HG02610 (cell line): ENCODE data around the gene IL1RAPL1.

Experiments used
- ATAC-seq: cut with Tn5 transposase; IDR thresholded peaks from one replicate; pipeline ENCODE4 v1.9.1; 2021; ENCODE audit warnings: mild to moderate bottlenecking, moderate library complexity; ENCODE audit not compliant: unreplicated experiment

Gene IL1RAPL1

GRCh38 chrX:28960063-28960462 lies 372.8 kb downstream of the IL1RAPL1 start:
- ATAC-seq: no peak

GRCh38 chrX:28966331-28966730 lies 379.1 kb downstream of the IL1RAPL1 start:
- ATAC-seq: no peak

GRCh38 chrX:28969126-28969525 lies 381.9 kb downstream of the IL1RAPL1 start:
- no peak for ATAC-seq

- ATAC-seq: no peak
Observed at GRCh38 chrX:28979877-28980276, 392.6 kb downstream of the IL1RAPL1 start.

DNA sequence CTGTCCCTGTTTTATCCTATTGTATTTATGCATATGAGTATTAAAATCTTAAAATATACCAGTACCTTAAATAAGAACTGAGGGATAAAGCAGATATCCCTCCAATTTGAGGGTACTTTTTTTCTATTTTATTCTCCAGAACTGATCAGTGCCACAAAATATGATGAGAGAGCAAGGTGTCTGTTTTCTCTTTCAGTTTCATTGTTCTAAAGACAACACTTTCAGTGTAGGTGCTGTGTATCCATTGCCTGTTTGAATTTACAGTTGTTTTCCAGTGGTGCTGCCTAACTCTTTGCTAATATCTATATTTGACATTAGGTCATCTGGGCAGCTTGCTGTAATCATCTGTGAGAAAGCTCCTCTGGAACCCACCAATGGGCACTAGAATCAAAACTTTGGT lies 394.7 kb downstream of the IL1RAPL1 start:
- ATAC-seq: no peak

GRCh38 chrX:28988246-28988645 lies 401.0 kb downstream of the IL1RAPL1 start:
- ATAC-seq: no peak

DNA sequence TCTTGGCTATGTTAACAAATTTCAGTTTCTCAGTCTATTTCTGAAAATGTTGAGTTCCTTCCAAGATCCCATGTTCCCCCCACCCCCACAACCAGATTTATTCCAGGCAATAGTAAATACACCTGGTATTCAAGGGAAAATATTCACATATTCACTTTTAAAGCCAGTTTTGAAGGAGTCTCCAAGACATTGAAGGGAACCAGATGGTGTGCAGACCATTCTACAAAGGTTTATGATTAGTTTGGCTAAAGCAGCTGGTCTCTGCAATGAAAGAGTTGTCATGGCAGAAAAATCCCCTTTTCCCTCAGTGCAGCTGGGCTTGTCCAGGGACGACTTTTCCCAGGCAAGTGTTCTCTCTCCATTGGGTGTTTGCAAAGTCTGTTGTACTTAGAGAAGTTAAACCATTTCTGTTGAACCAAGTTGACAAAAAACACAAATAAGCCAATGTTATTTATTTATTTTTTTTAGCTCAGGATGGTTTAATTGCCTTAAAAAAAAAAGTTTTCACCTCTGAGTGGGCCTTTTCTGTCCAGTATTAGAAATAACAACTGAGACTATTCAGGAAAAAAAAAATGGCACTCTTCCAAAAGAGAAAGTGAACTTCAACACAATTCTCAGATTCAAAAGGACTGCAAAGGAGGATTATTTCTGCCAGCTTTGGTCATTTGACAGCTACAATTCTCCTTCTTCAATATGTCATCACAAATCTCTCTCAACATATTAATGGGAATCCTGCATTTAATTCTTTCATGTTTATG lies 410.6 kb downstream of the IL1RAPL1 start:
- ATAC-seq: no peak

GRCh38 chrX:28998609-28999135 lies 411.4 kb downstream of the IL1RAPL1 start:
- ATAC-seq: no peak

DNA sequence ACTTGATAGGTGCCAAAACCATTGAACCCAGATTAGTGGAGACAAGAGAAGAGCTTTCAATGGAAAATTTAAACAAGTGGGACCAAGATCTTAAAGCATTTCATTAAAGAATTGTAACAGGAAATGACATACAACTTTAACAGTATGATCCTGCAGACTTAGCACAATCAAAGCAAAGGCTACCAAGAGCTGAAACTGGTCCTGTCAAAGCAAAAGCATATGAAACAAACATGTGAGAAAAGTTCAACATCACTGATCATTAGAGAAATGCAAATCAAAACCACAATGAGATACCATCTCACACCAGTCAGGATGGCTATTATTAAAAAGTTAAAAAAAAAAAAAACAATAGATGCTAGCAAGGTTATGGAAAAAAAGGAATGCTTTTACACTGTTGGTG lies 425.6 kb downstream of the IL1RAPL1 start:
- no peak for ATAC-seq

GRCh38 chrX:29023207-29023606 lies 436.0 kb downstream of the IL1RAPL1 start:
- ATAC-seq: no peak

- ATAC-seq: no peak
Observed at GRCh38 chrX:29024871-29025270, 437.6 kb downstream of the IL1RAPL1 start.

DNA sequence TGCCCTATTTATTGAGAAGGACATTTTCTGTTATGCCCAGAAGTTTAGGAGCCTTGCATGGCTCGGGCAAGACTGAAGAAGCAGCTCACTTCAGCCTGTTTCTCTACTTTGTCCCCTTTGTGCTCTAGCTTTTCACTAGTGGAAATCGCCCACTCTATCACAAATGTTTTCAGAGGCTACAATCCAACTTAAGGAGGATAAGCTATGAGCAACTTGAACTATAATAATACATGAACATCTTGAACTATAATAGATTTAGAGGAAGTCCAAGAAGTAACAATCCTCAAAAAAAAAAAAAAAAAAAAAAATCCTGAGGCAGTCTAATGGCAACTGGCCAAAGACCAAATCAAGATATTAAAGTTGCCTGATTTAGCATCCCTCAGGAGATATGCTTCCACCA lies 452.3 kb downstream of the IL1RAPL1 start:
- ATAC-seq: no peak

DNA sequence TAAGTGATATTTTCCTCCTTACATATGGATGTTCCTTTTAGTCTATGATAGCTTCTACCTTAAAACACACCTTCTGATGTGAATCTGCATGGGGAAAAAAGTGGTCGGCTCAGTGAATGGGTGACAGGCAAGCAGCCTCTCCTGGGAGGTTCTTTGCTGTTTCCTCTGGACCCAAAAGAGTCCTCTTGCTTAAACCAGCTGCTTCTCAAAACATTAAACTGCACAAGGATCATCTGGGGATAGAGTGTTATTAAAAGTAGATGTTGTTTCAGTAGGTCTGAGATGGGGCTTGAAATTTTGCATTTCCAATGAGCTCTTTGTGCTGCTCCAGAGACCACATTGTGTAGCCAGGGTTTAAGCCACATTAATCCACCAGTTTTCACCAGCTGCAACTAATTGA lies 452.9 kb downstream of the IL1RAPL1 start:
- ATAC-seq: no peak

DNA sequence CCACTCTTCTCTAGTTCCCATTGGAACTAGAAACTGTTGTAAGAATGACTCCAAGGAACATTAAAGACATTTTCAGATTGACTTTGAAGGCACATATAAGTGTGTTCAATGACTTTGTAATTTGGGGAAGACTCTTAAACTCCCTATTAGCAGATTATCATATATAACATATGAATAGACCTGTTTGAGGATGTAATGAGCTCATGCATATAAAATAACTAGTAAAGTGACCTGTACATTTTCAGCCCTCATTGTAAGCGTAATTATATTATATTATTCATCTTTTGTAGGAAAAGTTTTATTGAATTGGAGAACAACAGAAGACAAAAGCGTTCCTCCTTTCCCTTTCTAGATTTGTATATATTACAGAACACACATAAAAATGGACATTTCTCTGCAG lies 455.1 kb downstream of the IL1RAPL1 start:
- ATAC-seq: no peak

DNA sequence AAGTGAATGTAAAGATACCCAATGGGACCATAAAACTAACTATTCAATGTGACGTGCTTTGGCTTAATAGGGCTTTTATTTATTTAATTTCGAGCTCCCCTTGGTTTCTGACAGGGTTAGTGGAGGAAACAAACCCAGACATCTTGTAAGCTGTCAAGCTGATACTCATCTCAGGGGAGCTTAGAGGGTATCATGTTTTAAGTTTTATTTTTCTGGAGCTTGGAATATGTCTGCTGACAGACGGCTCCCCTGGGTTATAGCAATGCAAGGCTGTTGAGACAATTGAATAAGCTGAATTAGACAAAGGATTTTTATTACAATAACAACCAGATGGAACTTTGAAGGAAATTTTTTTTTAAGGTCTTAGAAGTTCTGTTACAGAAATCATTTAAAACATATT lies 456.5 kb downstream of the IL1RAPL1 start:
- no peak for ATAC-seq

DNA sequence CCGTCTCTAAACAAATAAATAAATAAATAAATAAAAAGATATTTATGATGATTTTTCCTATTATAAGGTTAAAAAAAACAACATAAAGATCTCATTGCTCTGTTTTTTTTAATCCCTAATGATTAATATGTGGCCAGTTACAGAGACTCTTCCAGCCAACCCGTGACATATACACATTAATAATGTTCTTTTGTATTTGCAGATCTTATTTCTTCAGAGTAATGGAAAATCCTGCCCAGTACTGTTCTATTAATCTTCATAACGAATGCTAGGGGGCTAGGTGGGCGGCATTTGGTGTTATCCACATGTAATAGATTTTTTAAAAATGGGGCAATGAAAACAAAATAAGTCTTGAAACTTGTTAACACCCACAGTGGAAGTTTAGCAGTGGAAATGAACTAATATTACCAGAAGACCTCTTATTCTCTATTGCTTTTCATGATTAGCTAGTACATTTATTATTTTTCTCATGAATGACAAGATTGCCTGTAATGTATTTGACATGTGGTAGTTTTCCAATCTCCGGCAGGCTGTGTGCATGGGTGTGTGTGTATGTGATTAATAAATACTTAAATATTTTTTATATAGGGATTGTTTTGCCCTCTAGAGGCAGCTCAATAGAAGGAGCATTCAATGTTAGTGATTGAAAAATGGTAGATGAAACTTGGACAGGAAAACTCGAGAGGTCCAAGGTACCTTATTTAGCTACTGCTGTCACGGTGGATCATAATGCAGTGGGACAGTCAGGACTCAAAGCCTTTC lies 457.4 kb downstream of the IL1RAPL1 start:
- no peak for ATAC-seq

DNA sequence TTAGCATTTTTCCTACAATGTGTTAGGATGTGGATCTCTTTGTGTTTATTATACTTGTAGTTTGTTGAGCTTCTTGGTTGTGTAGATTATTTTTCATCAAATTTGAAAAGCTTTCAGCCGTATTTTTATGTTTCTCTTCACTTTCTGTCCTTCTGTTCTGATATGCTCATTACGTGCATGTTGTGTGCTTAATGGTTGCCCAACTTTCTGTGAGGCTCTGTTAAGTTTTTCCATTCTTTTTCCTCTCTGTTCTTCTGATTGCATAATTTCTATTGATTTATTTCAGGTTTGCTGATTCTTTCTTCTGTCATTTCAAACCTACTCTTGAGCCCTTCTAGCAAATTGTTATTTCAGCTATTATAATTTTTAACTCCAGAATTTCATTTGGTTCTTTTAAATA lies 478.2 kb downstream of the IL1RAPL1 start:
- no peak for ATAC-seq

DNA sequence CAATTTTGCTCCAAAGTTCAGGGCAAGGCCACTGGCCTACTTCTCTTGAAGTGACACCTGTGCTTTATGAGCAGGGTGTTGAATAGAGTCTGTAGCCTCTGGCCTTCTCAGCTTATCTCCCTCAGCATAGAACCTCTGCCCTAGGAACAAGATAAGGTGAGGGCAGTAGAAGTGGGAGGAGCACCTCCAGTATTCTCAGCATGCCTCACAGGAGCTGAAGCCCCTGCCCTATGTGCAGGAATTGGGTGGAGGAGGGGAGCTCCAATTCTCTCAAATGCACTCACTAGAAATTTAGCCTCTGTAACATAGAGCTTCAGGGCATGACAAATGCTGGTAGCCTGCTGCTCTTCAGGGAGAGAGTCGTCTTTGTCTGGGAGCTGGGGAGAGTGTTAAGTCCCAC lies 479.3 kb downstream of the IL1RAPL1 start:
- ATAC-seq: no peak

- ATAC-seq: no peak
Observed at GRCh38 chrX:29067351-29067750, 480.1 kb downstream of the IL1RAPL1 start.

DNA sequence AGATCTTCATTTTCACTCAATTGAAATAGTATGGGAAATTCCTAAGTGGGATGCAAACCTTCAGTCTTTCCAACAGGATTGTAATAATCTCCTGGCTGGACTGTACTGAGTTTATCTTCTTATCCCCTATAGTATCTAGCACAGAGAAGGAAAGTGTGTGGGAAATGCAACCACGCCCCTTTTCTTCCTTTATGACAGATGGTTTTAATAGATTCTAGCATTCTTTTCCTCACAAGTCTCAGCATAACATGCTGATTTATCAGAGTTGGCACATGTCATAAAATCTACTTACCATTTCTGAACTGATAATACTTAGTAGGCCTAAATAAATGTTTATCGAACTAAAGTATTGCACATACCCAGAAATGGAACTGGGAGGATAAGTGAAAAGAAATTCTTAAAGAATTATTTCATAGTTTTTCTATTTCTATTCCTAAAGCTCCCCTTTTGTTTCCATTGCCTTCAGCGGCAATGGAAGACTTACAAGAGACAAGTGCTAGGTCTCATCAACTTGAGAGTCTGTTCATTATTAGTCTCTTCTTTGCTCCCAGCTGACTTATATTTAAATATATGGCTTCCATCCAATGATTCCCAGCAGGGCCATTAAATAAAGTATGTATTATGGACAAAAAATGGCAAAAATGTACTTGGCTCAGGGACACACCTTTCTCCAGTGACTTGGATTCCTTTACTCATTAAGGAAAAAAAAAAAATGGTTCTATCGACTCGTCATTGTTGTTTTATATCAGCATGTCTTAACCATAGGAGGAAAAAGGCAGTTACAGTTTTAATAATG lies 484.5 kb downstream of the IL1RAPL1 start:
- ATAC-seq: no peak

GRCh38 chrX:29082558-29082957 lies 495.3 kb downstream of the IL1RAPL1 start:
- ATAC-seq: no peak
